CD4-positive, alpha-beta T cell treated with Interleukin-2 at 100 ng/mL for 4 hours (primary cell): Measurements from ENCODE around the gene VEPH1.

Source experiments
- DNase-seq: peaks from one replicate; pipeline ENCODE4 v3.0.0-alpha.2; 2020; ENCODE audit warnings: low spot score

VEPH1 gene

GRCh38 chr3:157522648-157523047, 19.4 kb upstream of the VEPH1 start:
- no peak for DNase-seq

GRCh38 chr3:157520485-157521150, 17.4 kb upstream of the VEPH1 start:
- no peak for DNase-seq

- DNase-seq: no peak
These were observed 15.7 kb upstream of the VEPH1 start for GRCh38 chr3:157518881-157519280.

GRCh38 chr3:157516928-157517327, 13.7 kb upstream of the VEPH1 start:
- no peak for DNase-seq

GRCh38 chr3:157515398-157515797, 12.2 kb upstream of the VEPH1 start:
- DNase-seq: no peak

- no peak for DNase-seq
These were observed 11.2 kb upstream of the VEPH1 start for GRCh38 chr3:157514371-157514895.

- no peak for DNase-seq
These were observed 10.4 kb upstream of the VEPH1 start for GRCh38 chr3:157513585-157513984.

- no peak for DNase-seq
These were observed 9.3 kb upstream of the VEPH1 start for GRCh38 chr3:157512534-157512933.

GRCh38 chr3:157508461-157508860, 5.2 kb upstream of the VEPH1 start:
- DNase-seq: no peak

- no peak for DNase-seq
These were observed 1.4 kb downstream of the VEPH1 start for GRCh38 chr3:157501863-157502262.

GRCh38 chr3:157500232-157500631, 3.0 kb downstream of the VEPH1 start:
- DNase-seq: no peak

GRCh38 chr3:157499342-157499963, 3.8 kb downstream of the VEPH1 start:
- no peak for DNase-seq

- no peak for DNase-seq
These were observed 4.8 kb downstream of the VEPH1 start for GRCh38 chr3:157498371-157498770.

- DNase-seq: no peak
These were observed 7.4 kb downstream of the VEPH1 start for GRCh38 chr3:157495846-157496245.

- no peak for DNase-seq
These were observed 8.5 kb downstream of the VEPH1 start for GRCh38 chr3:157494581-157495281.

GRCh38 chr3:157493627-157494550, 9.3 kb downstream of the VEPH1 start:
- DNase-seq: no peak

- DNase-seq: no peak
These were observed 12.1 kb downstream of the VEPH1 start for GRCh38 chr3:157491136-157491535.

GRCh38 chr3:157488144-157488543, 15.1 kb downstream of the VEPH1 start:
- DNase-seq: no peak

GRCh38 chr3:157487339-157487738, 15.9 kb downstream of the VEPH1 start:
- no peak for DNase-seq

- no peak for DNase-seq
These were observed 23.6 kb downstream of the VEPH1 start for GRCh38 chr3:157479464-157480243.

- no peak for DNase-seq
These were observed 25.8 kb downstream of the VEPH1 start for GRCh38 chr3:157477441-157477840.
